ENCODE measurements around the gene DLGAP1.

The DLGAP1 gene

GRCh38 chr18:3970929-3971328 is 484.2 kb downstream of the DLGAP1 start:
- ChIA-PET CTCF (no interaction called here), POLR2A (no interaction called here)
- DNase-seq (ENCODE audit: extremely low spot score) = no peak
- no peak for TF ChIP-seq ELF4 (IDR thresholded peaks at IDR 0.05)
- no peak for TF ChIP-seq HDGF (IDR thresholded peaks at IDR 0.05; ENCODE audit: borderline replicate concordance)
- no peak for TF ChIP-seq SUZ12 (IDR thresholded peaks at IDR 0.05)
- no peak for TF ChIP-seq L3MBTL2 (conservative IDR thresholded peaks at IDR 0.05)
- no peak for TF ChIP-seq NFRKB (IDR thresholded peaks at IDR 0.05)
- no peak for TF ChIP-seq FOXM1 (IDR thresholded peaks at IDR 0.05; ENCODE audit: borderline replicate concordance)
- TF ChIP-seq CTBP1 (IDR thresholded peaks at IDR 0.05; ENCODE audit: borderline replicate concordance) = no peak
- TF ChIP-seq, protein P1, sequence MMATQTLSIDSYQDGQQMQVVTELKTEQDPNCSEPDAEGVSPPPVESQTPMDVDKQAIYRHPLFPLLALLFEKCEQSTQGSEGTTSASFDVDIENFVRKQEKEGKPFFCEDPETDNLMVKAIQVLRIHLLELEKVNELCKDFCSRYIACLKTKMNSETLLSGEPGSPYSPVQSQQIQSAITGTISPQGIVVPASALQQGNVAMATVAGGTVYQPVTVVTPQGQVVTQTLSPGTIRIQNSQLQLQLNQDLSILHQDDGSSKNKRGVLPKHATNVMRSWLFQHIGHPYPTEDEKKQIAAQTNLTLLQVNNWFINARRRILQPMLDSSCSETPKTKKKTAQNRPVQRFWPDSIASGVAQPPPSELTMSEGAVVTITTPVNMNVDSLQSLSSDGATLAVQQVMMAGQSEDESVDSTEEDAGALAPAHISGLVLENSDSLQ (IDR thresholded peaks at IDR 0.05) = no peak
- TF ChIP-seq FOXK2 (IDR thresholded peaks at IDR 0.05) = no peak
- no peak for TF ChIP-seq SP1 (IDR thresholded peaks at IDR 0.05)
- TF ChIP-seq LEF1 (IDR thresholded peaks at IDR 0.05; ENCODE audit: borderline replicate concordance) = no peak
- no peak for TF ChIP-seq ARNT (IDR thresholded peaks at IDR 0.05)
- no peak for TF ChIP-seq FOXA1 (IDR thresholded peaks at IDR 0.05)
- TF ChIP-seq TARDBP (IDR thresholded peaks at IDR 0.05) = no peak
- no peak for TF ChIP-seq ZNF384 (IDR thresholded peaks at IDR 0.05)
- TF ChIP-seq BHLHE40 (IDR thresholded peaks at IDR 0.05; ENCODE audit: borderline replicate concordance) = no peak

GRCh38 chr18:3967359-3968180 is 487.5 kb downstream of the DLGAP1 start:
- ChIA-PET CTCF (interaction anchor here (1.4 kb wide), 1 partner anchor 27 kb away, joined by 3 read pairs; no protein-coding TSS in a partner anchor), POLR2A (no interaction called here)
- no peak for DNase-seq (ENCODE audit: extremely low spot score)
- TF ChIP-seq LEF1 (IDR thresholded peaks at IDR 0.05; ENCODE audit: borderline replicate concordance) (no peak), HDGF (IDR thresholded peaks at IDR 0.05; ENCODE audit: borderline replicate concordance) (no peak), SUZ12 (IDR thresholded peaks at IDR 0.05) (no peak), ARNT (IDR thresholded peaks at IDR 0.05) (no peak), ZNF384 (IDR thresholded peaks at IDR 0.05) (no peak), ELF4 (IDR thresholded peaks at IDR 0.05) (no peak)
- TF ChIP-seq, protein P1 (IDR thresholded peaks at IDR 0.05) = no peak

DNA sequence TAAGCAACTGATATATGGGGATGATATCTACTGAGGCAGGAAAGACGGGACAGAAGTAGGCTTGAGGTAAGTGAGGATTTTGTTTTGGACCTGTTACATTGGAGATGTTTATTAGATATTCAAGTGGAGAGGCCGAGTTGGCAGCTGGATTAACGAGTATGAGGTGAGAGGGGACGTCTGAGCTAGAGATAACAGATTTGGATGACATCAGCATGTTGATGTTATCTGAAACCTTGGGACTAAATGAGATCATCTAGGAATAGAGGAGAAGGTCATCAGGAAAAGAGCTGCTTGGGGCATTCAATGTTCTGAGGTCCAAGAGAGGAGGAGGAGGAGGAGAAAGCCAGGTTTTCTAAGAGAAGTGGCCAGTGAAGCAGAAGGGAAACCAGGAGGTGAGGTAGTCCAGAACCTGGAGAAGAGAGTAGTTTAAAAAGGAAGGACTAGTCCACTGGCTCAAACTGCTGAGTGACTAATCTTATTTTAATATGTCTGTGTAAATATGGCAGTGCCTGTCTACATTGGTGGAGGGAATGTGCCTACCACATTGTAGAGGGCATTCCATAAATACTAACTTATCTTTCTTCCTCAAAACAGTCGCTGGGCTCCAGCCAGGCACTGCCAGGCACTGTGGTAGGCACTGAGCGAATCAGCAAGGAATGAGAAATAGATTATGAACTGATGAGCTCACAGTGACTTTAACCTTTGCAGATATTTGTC is 488.3 kb downstream of the DLGAP1 start:
- DNase-seq (ENCODE audit: extremely low spot score) = no peak
- ChIA-PET CTCF (interaction anchor here (0.6 to 1.4 kb wide), 2 partner anchors 19 to 28 kb away, joined by 3 to 5 read pairs; no protein-coding TSS in a partner anchor), POLR2A (no interaction called here)
- TF ChIP-seq LEF1 (IDR thresholded peaks at IDR 0.05; ENCODE audit: borderline replicate concordance) (no peak), SUZ12 (IDR thresholded peaks at IDR 0.05) (no peak), TARDBP (IDR thresholded peaks at IDR 0.05) (no peak), L3MBTL2 (conservative IDR thresholded peaks at IDR 0.05) (no peak), ZNF384 (IDR thresholded peaks at IDR 0.05) (no peak), FOXK2 (IDR thresholded peaks at IDR 0.05) (no peak), NFRKB (IDR thresholded peaks at IDR 0.05) (no peak), FOXA1 (IDR thresholded peaks at IDR 0.05) (no peak)
- TF ChIP-seq, protein P1 (IDR thresholded peaks at IDR 0.05) = no peak

DNA sequence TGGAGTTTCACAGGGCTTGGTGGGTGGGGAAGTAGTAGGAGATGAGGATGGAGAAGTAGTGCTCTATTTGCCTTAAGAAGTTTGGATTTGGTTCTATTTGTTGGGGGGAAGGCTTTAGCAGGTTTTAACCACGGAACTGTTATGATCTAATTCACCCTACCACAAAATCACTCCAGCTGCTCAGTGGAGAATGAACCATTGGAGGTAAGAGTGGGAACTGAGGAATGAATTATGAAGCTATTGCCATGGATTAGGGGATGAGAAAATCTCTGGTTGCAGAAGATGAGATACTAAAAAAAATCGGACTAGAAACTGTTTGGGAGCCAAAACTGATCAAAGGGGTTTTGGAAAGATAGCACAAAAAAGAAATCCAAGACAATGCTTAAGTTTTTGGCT is 488.9 kb downstream of the DLGAP1 start:
- no peak for DNase-seq (ENCODE audit: extremely low spot score)
- TF ChIP-seq, protein P1 (IDR thresholded peaks at IDR 0.05) = no peak
- TF ChIP-seq ELF4 (IDR thresholded peaks at IDR 0.05) (no peak), BHLHE40 (IDR thresholded peaks at IDR 0.05; ENCODE audit: borderline replicate concordance) (no peak), L3MBTL2 (conservative IDR thresholded peaks at IDR 0.05) (no peak), NFRKB (IDR thresholded peaks at IDR 0.05) (no peak), ARNT (IDR thresholded peaks at IDR 0.05) (no peak), CTBP1 (IDR thresholded peaks at IDR 0.05; ENCODE audit: borderline replicate concordance) (no peak), SUZ12 (IDR thresholded peaks at IDR 0.05) (no peak), LEF1 (IDR thresholded peaks at IDR 0.05; ENCODE audit: borderline replicate concordance) (no peak), FOXA1 (IDR thresholded peaks at IDR 0.05) (no peak), HDGF (IDR thresholded peaks at IDR 0.05; ENCODE audit: borderline replicate concordance) (no peak), FOXK2 (IDR thresholded peaks at IDR 0.05) (no peak), FOXM1 (IDR thresholded peaks at IDR 0.05; ENCODE audit: borderline replicate concordance) (no peak), SP1 (IDR thresholded peaks at IDR 0.05) (no peak), ZNF384 (IDR thresholded peaks at IDR 0.05) (no peak), TARDBP (IDR thresholded peaks at IDR 0.05) (no peak)
- POLR2A ChIA-PET = no interaction called here
- CTCF ChIA-PET = interaction anchor here (0.6 to 1.4 kb wide), 3 partner anchors 20 to 471 kb away, joined by 3 to 5 read pairs (median 3); no protein-coding TSS in a partner anchor

DNA sequence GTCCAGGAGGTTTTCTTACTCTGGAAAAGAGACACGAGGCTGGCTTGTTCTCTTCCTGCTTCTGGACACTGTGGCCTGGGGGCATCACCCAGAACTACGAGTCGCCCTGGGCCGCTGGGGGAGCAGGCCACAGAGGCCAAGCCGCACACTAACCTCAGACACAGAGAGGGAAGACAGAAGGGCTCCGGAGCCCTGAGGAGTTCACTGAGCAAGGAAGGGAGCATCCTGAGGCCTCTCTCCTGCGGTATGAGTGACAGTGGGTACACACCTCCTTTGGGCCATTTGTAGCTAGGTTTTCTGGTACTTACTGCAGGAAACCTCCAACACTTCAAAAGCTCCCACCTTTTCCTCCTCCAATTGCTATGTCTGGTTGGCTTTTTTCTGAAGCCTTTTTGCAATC is 494.1 kb downstream of the DLGAP1 start:
- no peak for TF ChIP-seq TARDBP (IDR thresholded peaks at IDR 0.05)
- TF ChIP-seq SP1 (IDR thresholded peaks at IDR 0.05) = no peak
- TF ChIP-seq FOXK2 (IDR thresholded peaks at IDR 0.05) = no peak
- no peak for TF ChIP-seq CTBP1 (IDR thresholded peaks at IDR 0.05; ENCODE audit: borderline replicate concordance)
- TF ChIP-seq, protein P1 (IDR thresholded peaks at IDR 0.05) = no peak
- no peak for TF ChIP-seq FOXM1 (IDR thresholded peaks at IDR 0.05; ENCODE audit: borderline replicate concordance)
- TF ChIP-seq L3MBTL2 (conservative IDR thresholded peaks at IDR 0.05) = no peak
- no peak for TF ChIP-seq NFRKB (IDR thresholded peaks at IDR 0.05)
- TF ChIP-seq SUZ12 (IDR thresholded peaks at IDR 0.05) = no peak
- no peak for TF ChIP-seq FOXA1 (IDR thresholded peaks at IDR 0.05)
- TF ChIP-seq HDGF (IDR thresholded peaks at IDR 0.05; ENCODE audit: borderline replicate concordance) = no peak
- no peak for TF ChIP-seq BHLHE40 (IDR thresholded peaks at IDR 0.05; ENCODE audit: borderline replicate concordance)
- no peak for TF ChIP-seq ZNF384 (IDR thresholded peaks at IDR 0.05)
- TF ChIP-seq ARNT (IDR thresholded peaks at IDR 0.05) = no peak
- TF ChIP-seq LEF1 (IDR thresholded peaks at IDR 0.05; ENCODE audit: borderline replicate concordance) = no peak
- TF ChIP-seq ELF4 (IDR thresholded peaks at IDR 0.05) = no peak
- no peak for DNase-seq (ENCODE audit: extremely low spot score)
- POLR2A ChIA-PET = no interaction called here
- CTCF ChIA-PET = no interaction called here
